Fibroblast of peridontal ligament (primary cell): Measurements from ENCODE around the gene RTL10.

Experiments
- DNase-seq: peaks from one replicate; pipeline ENCODE4 v3.0.0-alpha.2; 2010; ENCODE audit errors: extremely low read depth

RTL10 gene

DNA sequence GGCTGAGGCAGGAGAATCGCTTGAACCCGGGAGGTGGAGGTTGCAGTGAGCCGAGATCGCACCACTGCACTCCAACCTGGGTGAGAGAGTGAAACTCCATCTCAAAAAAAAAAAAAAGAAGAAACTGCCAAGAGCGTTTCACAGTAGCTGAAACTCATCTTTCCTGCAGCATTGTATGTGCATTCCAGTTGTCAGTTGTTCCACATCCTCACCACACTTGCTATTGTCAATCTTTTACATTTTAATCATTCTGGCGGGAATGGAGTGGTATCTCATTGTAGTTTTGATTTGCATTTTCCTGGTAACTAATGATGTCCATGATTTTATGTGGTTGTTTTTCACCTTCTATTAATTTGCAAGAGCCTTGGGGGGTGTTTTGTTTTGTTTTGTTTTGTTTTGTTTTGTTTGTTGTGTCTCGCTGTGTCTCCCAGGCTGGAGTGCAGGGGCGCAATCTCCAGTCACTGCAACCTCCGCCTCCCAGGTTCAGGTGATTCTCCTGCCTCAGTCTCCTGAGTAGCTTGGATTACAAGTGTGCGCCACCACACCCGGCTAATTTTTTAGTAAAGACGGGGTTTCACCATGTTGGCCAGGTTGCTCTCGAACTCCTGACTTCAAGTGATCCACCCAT, 8.1 kb upstream of the RTL10 start:
- no peak for DNase-seq

DNA sequence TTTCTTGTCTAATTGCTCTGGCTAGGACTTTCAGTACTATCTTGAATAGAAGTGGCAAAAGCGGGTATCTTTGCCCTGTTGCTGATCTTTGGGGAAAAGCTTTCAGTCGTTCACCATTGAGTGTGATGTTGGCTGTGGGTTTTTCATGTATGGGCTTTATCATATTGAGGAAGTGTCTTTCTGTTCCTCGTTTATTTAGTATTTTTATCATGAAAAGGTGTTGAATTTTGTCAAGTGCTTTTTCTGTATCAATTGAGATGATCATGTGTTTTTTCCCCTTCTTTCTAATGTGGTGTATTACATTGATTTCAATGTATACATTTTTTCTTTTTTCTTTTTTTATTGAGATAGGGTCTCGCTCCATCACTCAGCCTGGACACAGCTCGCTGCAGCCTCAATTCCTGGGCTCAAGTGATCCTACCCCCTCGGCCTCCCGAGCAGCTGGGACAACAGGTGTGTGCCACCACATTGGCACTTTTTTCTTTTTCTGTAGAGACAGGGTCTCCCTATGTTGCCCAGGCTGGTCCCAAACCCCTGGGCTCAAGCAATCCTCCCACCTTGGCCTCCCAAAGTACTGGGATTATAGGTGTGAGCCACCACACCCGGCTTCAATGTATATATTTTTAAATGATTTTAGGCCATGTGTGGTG, 5.3 kb upstream of the RTL10 start:
- DNase-seq = no peak

GRCh38 chr22:19857382-19857781, 2.7 kb upstream of the RTL10 start:
- no peak for DNase-seq

DNA sequence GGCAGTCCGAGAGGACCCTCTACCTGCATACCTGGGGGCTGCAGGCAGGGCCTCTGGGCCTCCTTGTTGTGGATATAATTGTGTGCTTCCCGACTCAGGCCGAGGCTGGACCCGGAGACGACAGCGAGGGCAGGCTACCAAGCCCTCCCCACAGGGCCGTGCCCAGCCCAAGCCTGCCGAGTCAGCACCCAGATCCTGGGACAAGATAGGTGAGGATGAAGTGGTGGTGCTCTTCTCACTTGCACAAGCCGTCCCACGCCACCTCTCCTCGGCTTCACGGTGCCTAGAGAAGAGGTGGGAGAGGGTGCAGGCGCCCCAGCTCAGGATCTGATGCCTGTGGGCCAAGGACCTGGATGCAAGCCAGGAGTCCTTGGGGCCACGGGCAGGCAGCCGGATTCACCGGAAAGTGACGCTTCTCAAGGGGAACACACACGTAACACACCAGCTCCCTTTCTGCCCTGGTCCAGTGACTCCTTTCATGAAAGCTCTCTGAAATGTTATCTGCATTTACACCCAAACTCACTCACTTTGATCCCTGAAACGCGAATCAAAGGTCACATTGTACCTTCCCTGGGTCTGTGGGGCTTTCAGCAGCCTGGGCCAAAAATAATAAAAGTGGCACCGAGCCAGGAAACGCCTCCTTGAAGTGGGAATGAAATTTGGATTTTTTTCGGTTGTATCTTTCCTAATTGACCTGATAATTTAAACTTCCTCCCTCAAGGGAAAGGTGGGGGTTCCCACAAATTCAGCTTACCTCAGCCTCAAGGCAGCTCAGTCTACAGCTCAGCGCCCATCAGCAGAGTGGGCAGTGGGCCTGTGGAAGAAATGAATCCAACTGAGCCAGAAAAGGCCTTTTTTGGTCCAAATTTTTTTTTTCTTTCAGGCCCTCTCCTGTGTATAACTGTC, 1.1 kb upstream of the RTL10 start:
- peak; percentile 16 for DNase-seq

- DNase-seq = peak; percentile 6
These were observed 546 bp downstream of the RTL10 start for GRCh38 chr22:19853879-19854777.

GRCh38 chr22:19853058-19853878, 1.4 kb downstream of the RTL10 start:
- DNase-seq = no peak

- no peak for DNase-seq
These were observed 2.4 kb downstream of the RTL10 start for GRCh38 chr22:19852177-19852781.

DNA sequence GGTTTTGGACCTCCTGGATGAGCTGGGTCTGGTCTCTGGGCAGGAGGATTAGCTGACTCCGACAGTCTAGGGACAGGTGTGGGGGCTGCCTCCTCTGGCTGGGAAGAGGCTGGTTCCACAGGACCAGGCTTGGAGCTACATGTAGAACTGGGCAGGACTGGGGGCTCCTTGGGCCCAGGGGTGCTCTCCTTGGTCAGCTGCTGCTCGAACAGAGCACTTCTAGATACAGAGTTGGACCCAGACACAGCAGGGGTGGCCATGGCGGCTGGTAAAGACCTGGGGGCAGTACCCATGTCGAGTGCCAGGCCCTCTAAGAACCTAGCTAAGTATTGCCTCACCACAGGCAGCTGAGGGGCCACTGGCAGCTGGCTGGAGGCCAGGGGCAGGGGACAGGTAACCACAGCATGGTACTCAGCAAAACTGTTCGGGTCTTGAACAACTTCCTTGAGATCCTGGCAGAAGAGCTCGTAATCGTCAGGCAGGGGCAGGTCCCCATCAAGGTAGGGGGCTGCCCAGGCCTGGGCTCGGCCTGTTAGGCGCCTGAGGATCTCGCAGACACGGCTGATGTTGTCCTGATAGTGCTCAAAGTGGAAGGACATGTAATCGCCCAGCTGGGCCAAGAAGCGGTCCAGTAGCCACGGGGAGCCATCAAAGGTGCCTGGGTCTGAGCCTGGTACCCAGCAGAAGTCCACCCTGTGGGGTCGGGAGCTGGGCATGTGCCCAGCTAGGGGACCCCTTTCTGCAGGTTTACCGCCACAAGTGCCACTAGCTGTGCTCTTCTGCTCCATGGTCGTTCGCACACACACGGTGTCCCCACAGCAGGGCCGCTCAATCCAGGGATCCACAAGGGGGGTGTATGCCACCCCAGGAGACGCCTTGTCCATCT, 3.1 kb downstream of the RTL10 start:
- DNase-seq = no peak

- DNase-seq = no peak
These were observed 3.9 kb downstream of the RTL10 start for GRCh38 chr22:19850763-19851109.

- DNase-seq = no peak
These were observed 4.6 kb downstream of the RTL10 start for GRCh38 chr22:19849835-19850762.

DNA sequence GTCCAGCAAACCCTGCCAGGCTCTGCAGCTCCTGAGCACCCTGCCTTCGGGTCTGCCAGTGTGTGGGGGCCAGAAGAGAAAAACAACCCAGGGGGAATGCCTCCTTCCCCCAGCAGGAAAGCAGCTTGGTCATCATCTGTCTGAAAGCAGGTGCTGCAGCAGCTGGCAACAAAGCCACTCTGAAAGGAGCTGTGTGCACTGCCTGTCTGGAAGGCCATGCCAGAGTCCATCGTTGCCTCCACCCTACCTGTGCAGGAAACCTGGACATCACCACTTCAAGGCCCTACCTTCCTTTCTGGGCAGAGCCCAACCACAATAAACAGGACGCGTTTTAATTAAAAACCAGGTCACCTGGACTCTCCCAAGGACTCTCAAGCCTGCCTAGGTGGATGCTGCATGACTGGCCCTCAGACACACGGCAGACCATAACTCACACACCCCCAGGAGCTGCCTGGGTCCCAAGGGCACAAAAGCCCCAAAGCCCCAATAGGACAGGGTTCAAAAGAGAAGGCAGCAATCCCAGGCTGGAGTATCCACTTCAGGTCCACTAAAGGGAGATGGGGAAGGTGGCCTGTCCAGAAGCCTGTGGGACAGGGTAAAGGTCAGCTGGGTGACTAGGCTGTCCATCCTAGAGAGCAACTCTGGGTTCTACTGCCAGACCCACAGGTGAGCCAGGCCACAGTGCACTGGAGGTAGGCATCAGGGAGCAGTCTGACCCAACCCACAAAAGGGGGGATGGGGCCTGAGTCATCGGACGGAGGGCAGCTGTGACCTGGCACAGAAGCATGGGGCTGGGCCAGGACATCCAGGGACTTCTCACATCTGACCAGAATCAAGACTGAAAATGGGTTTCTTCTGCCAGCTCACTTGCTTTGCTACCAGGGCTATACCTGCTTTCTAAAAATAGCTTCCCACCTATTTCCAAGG, 6.1 kb downstream of the RTL10 start:
- DNase-seq = no peak

DNA sequence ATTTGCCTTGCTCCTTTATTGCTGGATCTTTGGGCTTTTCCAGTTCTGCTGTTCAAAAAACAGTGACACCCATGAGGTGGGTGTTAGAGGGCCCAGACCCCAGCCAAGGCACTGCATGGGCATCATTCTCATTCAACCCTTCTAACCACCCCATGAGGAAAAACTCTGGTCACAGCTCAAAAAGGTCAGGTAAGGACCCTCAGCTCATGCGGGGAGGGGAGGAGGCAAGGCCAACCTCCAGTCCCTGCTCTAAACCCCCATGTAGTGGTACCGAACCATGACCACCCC, 7.4 kb downstream of the RTL10 start:
- no peak for DNase-seq

- no peak for DNase-seq
These were observed 7.9 kb downstream of the RTL10 start for GRCh38 chr22:19846620-19847344.

- no peak for DNase-seq
These were observed 9.5 kb downstream of the RTL10 start for GRCh38 chr22:19845054-19845722.

DNA sequence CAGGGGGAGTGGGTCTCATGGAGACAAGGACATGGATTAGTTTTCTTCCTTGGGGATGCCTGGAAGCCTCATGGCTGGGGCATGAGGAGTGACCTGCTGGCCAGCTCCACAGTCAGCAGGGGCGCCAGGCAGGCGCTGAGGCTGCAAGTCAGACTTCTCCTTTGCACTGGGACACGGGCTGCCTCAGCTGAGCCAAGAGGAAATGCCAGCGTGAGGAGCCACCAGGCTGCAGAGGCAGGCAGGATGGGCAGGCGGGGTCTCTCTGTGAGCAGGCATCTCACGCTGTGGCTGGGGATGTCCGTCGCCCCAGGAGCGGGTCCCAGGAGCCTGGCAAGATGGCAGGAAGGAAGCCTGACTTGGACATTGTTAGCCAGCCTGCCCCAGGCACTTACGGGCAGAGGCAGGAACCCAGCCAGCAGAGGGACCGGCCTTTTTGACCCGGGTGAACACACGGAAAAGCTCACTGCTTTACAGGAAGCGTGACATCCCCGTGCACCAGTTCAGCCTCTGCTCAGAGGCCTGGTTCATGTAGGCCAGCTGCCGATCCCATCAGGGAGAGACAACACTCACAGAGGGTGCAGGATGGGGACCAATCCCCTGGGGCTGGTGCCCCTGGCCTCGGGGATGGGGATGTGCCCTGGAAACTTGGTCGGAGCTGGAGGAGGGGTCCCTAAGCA, 10.2 kb downstream of the RTL10 start:
- DNase-seq = peak; percentile 40
